GM18858 (cell line): Measurements from ENCODE around the gene CDC6.

Experiments
- ATAC-seq: cut with Tn5 transposase; IDR thresholded peaks from one replicate; pipeline ENCODE4 v1.9.1; 2021; ENCODE audit not compliant: unreplicated experiment

Gene CDC6

DNA sequence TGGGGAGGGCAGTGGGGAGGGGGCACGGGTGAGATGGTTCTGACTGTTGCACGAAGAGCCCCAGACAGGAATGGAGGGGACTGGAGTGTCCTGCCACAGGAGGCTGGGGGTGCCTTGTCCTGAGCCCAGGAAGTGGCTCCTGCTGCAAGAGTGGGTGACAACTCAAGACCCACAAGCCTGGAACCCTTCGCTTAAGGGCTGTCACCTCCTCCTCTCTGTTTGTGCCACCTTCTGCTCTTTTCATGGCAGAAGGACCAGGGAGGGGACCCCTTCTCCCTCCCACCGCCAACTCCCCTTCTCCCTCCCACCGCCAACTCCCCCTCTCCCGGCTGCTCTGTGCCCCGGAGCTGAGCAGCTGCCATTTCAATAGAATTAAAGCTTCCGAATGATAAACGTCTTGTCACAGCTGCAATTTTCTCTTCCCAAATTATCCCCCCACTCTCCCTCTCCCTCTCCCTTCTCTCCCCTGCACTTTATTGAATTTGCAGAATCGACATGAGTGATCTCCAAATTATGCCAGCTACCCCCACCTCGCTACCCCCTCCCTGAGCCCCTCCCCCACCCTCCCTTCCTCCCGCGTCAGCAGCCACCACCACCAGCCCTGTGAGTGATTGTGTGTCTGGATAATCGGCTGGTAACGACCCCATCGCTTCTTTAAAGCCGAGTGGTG, 63.1 kb downstream of the CDC6 start:
- no peak for ATAC-seq

DNA sequence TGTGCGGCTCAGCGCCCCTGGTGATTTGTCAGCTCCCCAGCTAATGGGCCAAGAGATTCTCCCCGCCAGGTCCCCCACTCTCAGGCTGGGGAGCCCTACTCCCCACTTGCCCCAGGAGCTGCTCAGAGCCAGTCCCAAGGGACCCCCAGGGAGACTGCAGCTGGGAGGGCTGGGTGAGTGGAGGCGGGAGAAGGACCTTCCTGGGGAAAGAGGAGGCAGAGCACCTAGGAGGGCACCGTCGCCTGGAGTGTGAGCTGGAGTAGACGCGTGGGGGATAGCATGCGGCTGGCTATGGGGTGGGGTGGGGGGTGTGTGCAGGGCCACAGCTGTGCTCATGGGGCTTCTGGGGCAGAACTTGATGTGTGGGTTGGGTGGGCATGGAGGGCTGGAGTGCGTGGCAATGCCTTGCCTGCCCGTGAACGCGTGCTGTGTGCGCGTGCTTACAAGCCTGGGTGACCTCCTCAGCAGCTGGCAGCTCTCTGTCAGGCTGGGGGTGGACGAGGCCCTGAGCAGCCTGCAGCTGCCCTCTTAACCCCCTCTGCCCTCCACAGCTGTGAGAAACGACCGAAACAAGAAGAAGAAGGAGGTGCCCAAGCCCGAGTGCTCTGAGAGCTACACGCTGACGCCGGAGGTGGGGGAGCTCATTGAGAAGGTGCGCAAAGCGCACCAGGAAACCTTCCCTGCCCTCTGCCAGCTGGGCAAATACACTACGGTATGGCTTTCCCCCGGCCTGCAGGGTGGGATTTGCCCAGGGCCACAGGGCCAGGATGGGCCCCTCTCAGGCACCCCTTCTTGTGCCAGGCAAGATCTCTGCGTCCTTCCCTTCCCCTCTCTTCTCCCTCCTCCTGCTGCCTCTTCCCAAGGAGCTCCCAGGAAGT, 63.9 kb downstream of the CDC6 start:
- ATAC-seq, result no peak

- no peak for ATAC-seq
These were observed 64.6 kb downstream of the CDC6 start for GRCh38 chr17:40352237-40352778.

DNA sequence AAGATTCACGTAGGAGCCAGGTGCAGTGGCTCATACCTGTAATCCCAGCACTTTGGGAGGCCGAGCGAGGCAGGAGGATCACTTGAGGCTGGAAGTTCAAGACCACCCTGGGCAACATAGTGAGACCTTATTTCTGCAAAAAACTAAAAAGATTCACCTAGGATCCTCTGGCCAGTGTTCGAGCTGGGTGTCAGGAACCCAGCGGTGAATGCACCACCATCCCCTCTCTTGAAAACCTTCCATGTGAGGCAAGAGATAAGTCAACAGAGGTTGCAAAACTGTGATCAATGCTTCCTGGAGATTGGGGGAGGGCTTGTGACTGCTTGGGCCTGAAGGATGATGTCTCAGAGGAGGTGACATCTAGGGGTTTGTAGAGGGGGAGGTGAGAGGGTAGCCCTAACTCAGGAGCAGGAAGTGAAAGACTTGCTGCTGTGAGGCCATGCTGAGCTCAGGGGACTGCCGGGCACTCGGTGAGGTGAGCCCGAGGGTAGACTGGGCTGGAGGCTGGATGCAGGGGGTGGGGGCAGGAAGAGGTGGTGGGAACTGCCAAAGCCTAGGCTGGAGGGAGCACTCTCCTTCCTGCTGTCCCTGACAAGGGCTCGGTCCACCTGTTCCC, 65.2 kb downstream of the CDC6 start:
- ATAC-seq, result no peak
